ENCODE results near the gene ZNF598. TPM values are rescaled to one million over a fixed set of nuclear protein-coding genes. Genes with fewer than 3 reads are reported as not detected.

Gene ZNF598
- total RNA-seq, 1 experiment from 2014 or later, result 85.7 TPM

GRCh38 chr16:2006317-2006716, 3.3 kb downstream of the ZNF598 start:
- Histone ChIP-seq H3K4me1 (ENCODE audit: control insufficient read depth, insufficient read depth, low read length) (peaks cover 47% of the 10 kb centered on the region), H3K9me3 (ENCODE audit: control insufficient read depth, insufficient read depth, low read depth, low read length) (no peaks in the 10 kb centered on the region), H3K27me3 (ENCODE audit: control insufficient read depth, insufficient read depth, low read length) (no peaks in the 10 kb centered on the region), H3K36me3 (ENCODE audit: control insufficient read depth, insufficient read depth, low read length) (peaks cover 5% of the 10 kb centered on the region; the same call in 1 of the 2 replicates), H3K4me3 (ENCODE audit: low read depth in 2 of 2, low read length in 2 of 2) (no peak overlapping the region), H3K27ac (ENCODE audit: low read length) (peak overlapping the region; percentile 8; the same call in 1 of the 2 replicates)
- no TSS peak for BruUV-seq (replicated peaks)
- ChIA-PET POLR2A (no interaction called here), CTCF (no interaction called here)
- intact Hi-C loops (cut with micrococcal nuclease; ENCODE audit: unreplicated experiment), result no loop called here
- TF ChIP-seq REST (IDR thresholded peaks at IDR 0.05; ENCODE audit: insufficient read depth in 1 of 2, low read depth in 2 of 2, low read length in 1 of 2) (no peak), SIN3A (IDR thresholded peaks at IDR 0.05; ENCODE audit: borderline replicate concordance, insufficient read depth, low read depth, low read length) (no peak), CTCF (IDR thresholded peaks at IDR 0.05) (no peak), POLR2AphosphoS5 (IDR thresholded peaks at IDR 0.05; ENCODE audit: low read depth, low read length) (no peak), TCF7L2 (IDR thresholded peaks at IDR 0.05; ENCODE audit: low read depth, low read length) (no peak)
- DNase-seq (ENCODE audit: low read depth, low spot score) (no peak), ATAC-seq (no peak)
- in situ Hi-C loops (cut with HindIII; ENCODE audit: low pct_unique_long_range_greater_than_20kb, low sequenced_read_pairs), result no loop called here

- CTCF ChIA-PET, result no interaction called here
- in situ Hi-C loops (cut with HindIII; ENCODE audit: low pct_unique_long_range_greater_than_20kb, low sequenced_read_pairs) (no loop called here), intact Hi-C loops (cut with micrococcal nuclease; ENCODE audit: unreplicated experiment) (no loop called here)
- POLR2A ChIA-PET, result no interaction called here
- peak; percentile 15; the same call in 1 of the 2 replicates for ATAC-seq
- TF ChIP-seq SIN3A (IDR thresholded peaks at IDR 0.05; ENCODE audit: borderline replicate concordance, insufficient read depth, low read depth, low read length) (no peak), TCF7L2 (IDR thresholded peaks at IDR 0.05; ENCODE audit: low read depth, low read length) (no peak), CTCF (IDR thresholded peaks at IDR 0.05) (no peak; the same call in 1 of the 2 replicates), POLR2AphosphoS5 (IDR thresholded peaks at IDR 0.05; ENCODE audit: low read depth, low read length) (no peak), REST (IDR thresholded peaks at IDR 0.05; ENCODE audit: insufficient read depth in 1 of 2, low read depth in 2 of 2, low read length in 1 of 2) (no peak)
- no peak for DNase-seq (ENCODE audit: low read depth, low spot score)
- Histone ChIP-seq H3K4me1 (ENCODE audit: control insufficient read depth, insufficient read depth, low read length) (peaks cover 47% of the 10 kb centered on the region), H3K36me3 (ENCODE audit: control insufficient read depth, insufficient read depth, low read length) (peaks cover 6% of the 10 kb centered on the region; the same call in 1 of the 2 replicates), H3K9me3 (ENCODE audit: control insufficient read depth, insufficient read depth, low read depth, low read length) (no peaks in the 10 kb centered on the region), H3K27ac (ENCODE audit: low read length) (peak overlapping the region; percentile 65; the same call in 1 of the 2 replicates), H3K4me3 (ENCODE audit: low read depth in 2 of 2, low read length in 2 of 2) (no peak overlapping the region), H3K27me3 (ENCODE audit: control insufficient read depth, insufficient read depth, low read length) (no peaks in the 10 kb centered on the region)
- no TSS peak for BruUV-seq (replicated peaks)
These were observed 4.0 kb downstream of the ZNF598 start for GRCh38 chr16:2005646-2006045.
